ENCODE measurements around the gene CCL2. TPM values are rescaled to one million over a fixed set of nuclear protein-coding genes. Genes with fewer than 3 reads are reported as not detected.

Gene CCL2
- total RNA-seq, 1 donor from 2014 or later: 34.1 TPM

- ATAC-seq: no peak
- no peak for TF ChIP-seq CTCF (IDR thresholded peaks at IDR 0.05)
- Histone ChIP-seq H3K27me3 (ENCODE audit: low read depth) (no peaks in the 10 kb centered on the region), H3K4me1 (peaks cover 96% of the 10 kb centered on the region), H3K9me3 (no peaks in the 10 kb centered on the region), H3K27ac (no peak overlapping the region), H3K4me3 (no peak overlapping the region), H3K36me3 (no peaks in the 10 kb centered on the region)
- no peak for DNase-seq
- intact Hi-C loops (cut with DNase I): no loop called here
These were observed 8.2 kb upstream of the CCL2 start for GRCh38 chr17:34246881-34247280.

DNA sequence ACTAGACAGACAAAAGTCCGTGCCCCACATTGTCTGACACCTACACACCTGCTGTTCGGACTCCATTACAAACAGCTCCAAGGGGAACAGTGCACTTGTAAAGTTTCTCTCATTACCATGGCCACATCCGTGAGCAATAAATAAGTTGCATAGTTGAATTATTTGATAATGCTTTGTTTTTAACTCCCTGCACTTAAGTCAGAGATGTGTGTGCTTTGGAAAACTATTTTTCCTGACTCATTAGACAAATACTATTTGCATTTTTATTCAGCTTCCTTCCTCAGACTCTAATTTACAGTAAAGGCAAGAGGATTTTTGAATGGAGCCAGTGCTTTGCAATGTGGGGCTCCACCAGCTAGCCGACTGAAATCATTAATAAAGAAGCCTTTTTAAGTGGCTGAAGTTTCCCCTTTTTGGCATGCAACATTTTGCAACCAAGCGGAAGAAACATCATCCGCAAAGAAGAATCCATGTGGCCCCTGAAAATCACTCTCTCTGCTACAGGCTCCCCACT, 6.5 kb upstream of the CCL2 start:
- Histone ChIP-seq H3K4me1 (peaks cover 96% of the 10 kb centered on the region), H3K27ac (peak overlapping the region; percentile 43), H3K36me3 (no peaks in the 10 kb centered on the region), H3K9me3 (no peaks in the 10 kb centered on the region), H3K27me3 (ENCODE audit: low read depth) (no peaks in the 10 kb centered on the region), H3K4me3 (no peak overlapping the region)
- DNase-seq: no peak
- peak; percentile 43 to 65 for ATAC-seq
- TF ChIP-seq CTCF (IDR thresholded peaks at IDR 0.05): no peak
- intact Hi-C loops (cut with DNase I): no loop called here

GRCh38 chr17:34249061-34249460, 6.0 kb upstream of the CCL2 start:
- TF ChIP-seq CTCF (IDR thresholded peaks at IDR 0.05): no peak
- Histone ChIP-seq H3K9me3 (no peaks in the 10 kb centered on the region), H3K4me3 (no peak overlapping the region), H3K27me3 (ENCODE audit: low read depth) (no peaks in the 10 kb centered on the region), H3K4me1 (peaks cover 96% of the 10 kb centered on the region), H3K36me3 (no peaks in the 10 kb centered on the region), H3K27ac (peak overlapping the region; percentile 43)
- ATAC-seq (no peak), DNase-seq (no peak)
- intact Hi-C loops (cut with DNase I): no loop called here

GRCh38 chr17:34249478-34249877, 5.6 kb upstream of the CCL2 start:
- Histone ChIP-seq H3K4me1 (peaks cover 96% of the 10 kb centered on the region), H3K4me3 (no peak overlapping the region), H3K27me3 (ENCODE audit: low read depth) (no peaks in the 10 kb centered on the region), H3K36me3 (no peaks in the 10 kb centered on the region), H3K9me3 (no peaks in the 10 kb centered on the region), H3K27ac (peak overlapping the region; percentile 43)
- intact Hi-C loops (cut with DNase I): no loop called here
- DNase-seq (no peak), ATAC-seq (no peak)
- no peak for TF ChIP-seq CTCF (IDR thresholded peaks at IDR 0.05)

- DNase-seq (no peak), ATAC-seq (no peak)
- no peaks in the 10 kb centered on the region for H3K9me3 ChIP-seq
- no peak overlapping the region for H3K27ac ChIP-seq
- H3K36me3 ChIP-seq: no peaks in the 10 kb centered on the region
- no peak for TF ChIP-seq CTCF (IDR thresholded peaks at IDR 0.05)
- no peaks in the 10 kb centered on the region for H3K27me3 ChIP-seq (ENCODE audit: low read depth)
- peaks cover 98% of the 10 kb centered on the region for H3K4me1 ChIP-seq
- intact Hi-C loops (cut with DNase I): no loop called here
- no peak overlapping the region for H3K4me3 ChIP-seq
These were observed 3.9 kb upstream of the CCL2 start for GRCh38 chr17:34251186-34251585.

GRCh38 chr17:34252095-34252443, 3.0 kb upstream of the CCL2 start:
- no peaks in the 10 kb centered on the region for H3K36me3 ChIP-seq
- H3K4me1 ChIP-seq: peaks cover 95% of the 10 kb centered on the region
- no peaks in the 10 kb centered on the region for H3K9me3 ChIP-seq
- no peak for TF ChIP-seq CTCF (IDR thresholded peaks at IDR 0.05)
- no peaks in the 10 kb centered on the region for H3K27me3 ChIP-seq (ENCODE audit: low read depth)
- DNase-seq (no peak), ATAC-seq (peak; percentile 13 to 27)
- H3K4me3 ChIP-seq: no peak overlapping the region
- peak overlapping the region; percentile 71 for H3K27ac ChIP-seq
- intact Hi-C loops (cut with DNase I): no loop called here
